GM10847 (cell line): ENCODE results near the gene USP32.

Experiments
- POLR2A ChIP-seq: IDR thresholded peaks from 2 replicates; pipeline ENCODE4 v1.6.1; 2011; ENCODE audit not compliant: insufficient read length; ENCODE audit errors: extremely low read depth

The USP32 gene

DNA sequence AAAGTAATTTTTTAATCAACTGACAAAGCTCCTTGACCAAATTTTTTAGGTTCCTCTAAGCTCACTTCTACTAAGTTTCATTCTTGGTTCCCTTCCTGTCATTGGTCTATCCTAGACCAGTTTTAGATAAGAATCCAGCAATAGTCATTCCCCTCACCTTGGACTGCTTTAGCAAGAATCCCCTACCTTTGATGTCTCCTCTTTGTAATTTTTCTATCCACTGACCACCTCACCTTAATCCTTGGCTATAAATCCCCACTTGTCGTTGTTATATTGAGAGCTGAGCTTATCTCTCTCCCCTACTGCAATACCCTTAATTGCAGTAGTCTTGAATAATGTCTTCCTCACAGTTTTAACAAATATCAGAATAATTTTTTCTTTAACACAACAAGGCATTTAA is 107.2 kb downstream of the USP32 start:
- no peak for TF ChIP-seq POLR2A

DNA sequence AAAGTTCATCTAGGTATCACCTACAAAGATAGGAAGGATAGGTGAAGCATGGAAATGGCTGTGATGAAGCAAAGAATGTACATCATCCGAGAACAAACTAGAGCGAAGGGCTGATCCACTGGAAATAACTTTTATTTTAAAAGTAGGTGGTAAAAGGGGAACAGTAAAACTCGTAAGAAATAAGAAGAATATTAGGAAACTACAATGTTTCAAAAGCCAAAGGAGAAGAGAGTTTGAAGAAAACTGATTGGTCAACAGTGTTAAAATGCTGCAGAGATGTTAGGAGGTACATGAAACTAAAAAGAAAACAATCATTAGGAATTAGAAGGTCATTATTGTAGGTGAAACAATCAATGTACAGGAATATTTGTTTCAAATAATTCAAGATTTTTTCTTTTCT is 108.1 kb downstream of the USP32 start:
- no peak for TF ChIP-seq POLR2A

DNA sequence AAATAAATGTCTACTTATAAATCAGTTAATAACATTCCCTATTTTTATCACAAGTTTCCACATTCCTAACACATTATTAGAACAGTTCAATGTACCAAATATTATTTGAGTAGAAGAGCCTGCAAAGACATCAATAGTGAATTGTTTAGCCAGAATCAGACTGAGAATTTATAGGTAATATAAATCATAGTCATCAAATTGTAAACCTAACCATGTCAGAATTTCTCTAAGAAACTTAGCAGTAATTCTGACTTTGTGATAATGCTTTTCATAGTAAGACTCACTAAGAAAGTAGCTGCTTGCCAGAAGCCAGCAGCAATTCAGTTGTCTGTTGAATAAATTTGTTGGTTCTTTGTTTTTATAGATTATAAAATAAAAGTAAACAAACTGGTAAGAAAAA is 111.3 kb downstream of the USP32 start:
- TF ChIP-seq POLR2A = no peak

DNA sequence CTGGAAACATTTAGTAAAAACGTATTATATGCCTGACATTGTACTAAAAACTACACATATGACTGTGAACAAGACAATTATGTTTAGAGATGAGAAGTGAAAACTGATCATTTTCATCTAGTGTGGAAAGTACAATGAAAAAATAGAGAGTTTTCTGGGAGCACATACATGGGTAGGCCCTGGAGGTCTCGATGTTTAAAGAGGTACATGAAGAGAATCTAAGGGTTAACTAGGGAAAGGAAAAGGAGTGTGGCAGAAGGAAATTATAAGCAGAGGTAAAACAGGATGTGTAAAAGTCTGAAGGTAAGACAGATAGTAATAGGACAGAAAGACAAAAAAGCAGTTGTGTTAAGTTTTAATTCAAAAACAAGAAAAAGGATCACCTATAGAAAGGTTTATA is 113.7 kb downstream of the USP32 start:
- no peak for TF ChIP-seq POLR2A

DNA sequence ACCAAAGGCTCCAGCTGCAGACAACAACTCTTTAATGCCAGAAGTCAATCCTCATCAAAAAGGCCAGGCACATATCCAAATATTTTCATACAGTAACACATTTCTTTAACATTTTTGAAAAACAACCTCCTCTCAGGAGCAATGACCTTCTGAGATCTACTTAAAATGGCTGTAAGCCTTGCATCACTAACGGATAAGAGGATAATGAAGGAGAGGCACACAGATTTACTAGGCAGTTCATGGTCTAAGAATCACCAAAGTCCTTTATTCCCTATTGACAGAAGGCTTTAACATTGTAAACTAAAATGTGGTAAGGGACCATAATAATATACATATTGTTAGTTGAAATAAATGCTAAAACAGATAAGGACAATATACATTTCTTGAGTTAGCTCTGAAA is 114.7 kb downstream of the USP32 start:
- no peak for TF ChIP-seq POLR2A

DNA sequence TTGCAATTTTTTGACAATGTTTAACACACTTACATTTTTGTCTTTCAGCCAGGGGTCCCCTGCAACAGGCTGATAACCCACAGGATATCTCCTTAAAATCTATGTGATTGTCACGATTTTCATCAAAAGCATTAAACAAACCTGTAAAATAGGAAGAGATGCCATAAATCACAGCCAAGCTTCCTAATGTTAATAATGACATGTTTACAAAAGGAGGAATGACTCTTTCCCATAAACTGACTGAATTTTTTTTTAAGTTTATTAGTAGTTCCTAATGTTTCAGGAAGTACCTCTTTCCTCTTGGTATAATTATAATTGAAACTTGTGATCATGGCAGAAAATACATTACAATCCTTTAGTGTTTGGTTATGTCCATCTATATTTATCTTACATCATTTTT is 122.5 kb downstream of the USP32 start:
- no peak for TF ChIP-seq POLR2A

DNA sequence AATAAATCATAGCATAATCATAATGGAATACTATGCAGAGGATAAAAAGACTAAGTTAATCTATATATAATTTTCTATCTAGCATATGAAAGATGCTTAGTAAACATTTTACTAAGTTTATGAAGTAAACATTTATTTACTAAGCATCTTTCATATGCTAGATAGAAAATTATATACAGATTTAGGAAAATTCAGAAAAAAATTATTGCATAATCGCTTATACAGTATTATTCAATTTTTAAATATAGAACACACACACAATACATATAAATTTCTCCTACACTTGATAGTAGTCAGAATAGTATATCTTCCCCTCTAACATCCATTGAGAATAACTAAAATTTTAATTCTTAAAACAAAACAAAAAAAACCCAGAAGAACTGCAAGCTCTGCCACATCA is 131.4 kb downstream of the USP32 start:
- no peak for TF ChIP-seq POLR2A

DNA sequence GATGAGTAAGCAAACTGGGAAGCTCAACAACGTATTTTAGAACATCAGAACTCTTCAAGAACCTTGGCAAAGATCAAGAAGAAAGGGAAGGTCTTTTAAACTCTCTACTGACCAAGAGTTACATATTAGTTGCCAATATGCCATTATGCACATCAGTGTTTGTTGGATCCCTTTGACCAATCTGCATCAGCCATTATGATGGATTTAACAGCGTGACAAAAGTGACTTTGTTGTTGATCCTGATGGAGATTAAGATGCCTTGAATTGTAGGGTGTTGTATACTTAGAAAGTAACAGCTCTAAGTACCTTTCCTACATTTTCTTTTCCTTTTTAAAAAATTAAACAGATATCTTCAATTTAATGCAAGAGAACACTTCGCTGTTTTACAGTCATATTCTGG is 133.6 kb downstream of the USP32 start:
- TF ChIP-seq POLR2A = no peak

DNA sequence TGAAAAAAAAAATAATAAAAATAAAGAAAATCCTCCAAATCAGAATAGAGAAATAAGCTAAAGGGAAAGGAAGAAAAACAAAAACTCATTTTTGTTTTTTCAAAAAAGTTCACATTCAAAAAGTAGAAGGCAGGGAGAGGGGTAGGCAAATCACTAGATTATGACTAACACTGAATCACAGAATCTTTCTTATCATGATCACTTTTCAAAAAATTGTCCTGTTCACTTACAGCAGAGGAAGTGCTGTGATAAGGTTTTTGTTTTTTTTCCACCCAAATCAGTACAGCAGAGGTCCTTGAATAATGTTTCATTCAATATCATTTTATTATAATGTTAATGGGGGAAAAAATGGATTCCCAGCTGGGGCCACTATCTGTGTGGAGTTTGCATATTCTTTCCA is 135.8 kb downstream of the USP32 start:
- no peak for TF ChIP-seq POLR2A

DNA sequence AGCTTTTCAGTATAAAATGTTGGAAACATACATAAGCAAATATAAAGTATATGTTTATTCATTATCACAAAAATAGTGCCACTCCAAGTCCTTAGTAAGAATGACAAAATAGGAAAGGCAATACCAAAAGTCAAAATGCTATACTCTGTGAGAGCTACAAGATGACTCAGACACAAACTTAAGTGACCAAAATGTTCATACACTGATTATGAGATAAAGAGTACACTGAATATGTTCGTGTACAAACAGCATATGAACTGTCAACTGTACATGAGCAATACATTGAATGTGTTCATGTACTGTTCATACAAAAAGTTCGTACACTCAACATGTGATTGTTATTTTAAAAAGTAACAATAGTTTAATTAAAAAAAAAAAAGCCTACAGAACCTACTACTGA is 138.9 kb downstream of the USP32 start:
- TF ChIP-seq POLR2A = no peak

DNA sequence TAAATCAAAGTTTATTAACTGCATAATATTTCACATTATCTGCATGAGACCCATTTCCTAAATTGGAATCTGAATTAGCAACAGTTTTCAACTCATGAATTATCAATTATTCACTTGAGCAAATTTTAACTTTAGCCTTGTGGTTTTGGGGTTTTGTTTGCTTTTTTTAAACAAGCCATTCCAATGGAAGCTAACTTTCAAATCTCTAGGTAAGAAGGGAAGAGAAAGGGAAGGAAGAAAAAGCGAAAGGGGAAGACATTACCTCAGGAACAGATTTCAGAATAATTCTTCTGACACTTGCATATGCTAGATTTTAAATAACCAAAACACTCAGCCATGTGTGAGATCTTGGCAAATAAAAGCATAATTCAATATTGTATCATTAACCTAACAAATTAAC is 139.5 kb downstream of the USP32 start:
- no peak for TF ChIP-seq POLR2A

DNA sequence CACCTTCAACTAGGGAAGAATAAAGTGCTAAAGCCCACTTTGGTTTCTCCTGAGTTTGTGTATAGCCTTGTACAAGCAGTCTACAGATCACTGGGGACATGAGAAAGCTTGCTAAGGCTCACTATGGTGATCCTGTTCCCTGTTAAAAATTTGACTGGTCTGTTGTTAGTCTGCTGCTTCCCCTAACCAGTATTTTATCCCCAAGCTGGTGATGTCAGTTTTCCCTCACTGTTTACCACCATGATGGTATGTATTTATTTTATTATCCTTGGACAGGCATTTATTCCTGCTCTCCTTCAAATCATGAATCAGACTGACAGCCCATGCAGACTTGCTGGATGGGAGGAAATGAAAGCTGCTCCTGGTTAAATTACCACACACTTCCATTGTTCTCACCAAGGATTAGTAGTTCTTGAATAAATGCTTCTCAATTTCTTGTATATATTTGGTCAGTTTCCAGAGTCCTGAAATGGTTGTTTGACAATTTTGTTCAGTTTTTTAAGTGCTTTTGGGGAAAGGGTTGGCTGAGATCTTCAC is 142.6 kb downstream of the USP32 start:
- no peak for TF ChIP-seq POLR2A

DNA sequence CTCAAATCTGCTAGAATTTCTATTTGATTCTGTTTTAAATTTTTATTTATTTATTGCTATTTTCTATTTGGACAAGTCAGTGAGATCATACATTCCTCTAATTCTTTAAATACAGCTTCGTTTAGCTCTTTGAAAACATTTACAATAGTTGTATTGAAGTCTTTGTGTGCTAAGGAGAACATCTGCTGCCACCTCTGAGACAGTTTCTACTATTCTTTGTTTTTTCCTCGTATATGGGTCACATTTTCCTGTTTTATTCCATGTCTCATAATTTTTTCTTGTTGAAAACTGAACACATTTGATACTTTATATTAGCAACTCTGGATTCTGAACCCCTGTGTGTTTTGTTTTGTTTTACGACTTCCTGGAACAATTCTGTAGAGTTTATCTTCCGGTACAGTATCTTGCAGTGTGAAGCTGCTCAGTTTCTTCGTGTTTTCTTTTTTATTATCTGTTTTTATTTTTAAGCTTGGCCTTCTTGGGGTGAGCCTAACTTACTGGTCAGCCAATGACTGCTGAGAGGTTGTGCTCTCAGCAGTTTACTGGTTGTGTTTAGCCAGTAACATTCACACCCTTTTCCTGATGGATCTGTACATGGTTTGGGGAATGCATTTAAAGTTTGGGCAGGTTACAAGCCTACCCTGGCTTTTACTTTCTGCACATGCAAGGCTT is 143.2 kb downstream of the USP32 start:
- TF ChIP-seq POLR2A = no peak

DNA sequence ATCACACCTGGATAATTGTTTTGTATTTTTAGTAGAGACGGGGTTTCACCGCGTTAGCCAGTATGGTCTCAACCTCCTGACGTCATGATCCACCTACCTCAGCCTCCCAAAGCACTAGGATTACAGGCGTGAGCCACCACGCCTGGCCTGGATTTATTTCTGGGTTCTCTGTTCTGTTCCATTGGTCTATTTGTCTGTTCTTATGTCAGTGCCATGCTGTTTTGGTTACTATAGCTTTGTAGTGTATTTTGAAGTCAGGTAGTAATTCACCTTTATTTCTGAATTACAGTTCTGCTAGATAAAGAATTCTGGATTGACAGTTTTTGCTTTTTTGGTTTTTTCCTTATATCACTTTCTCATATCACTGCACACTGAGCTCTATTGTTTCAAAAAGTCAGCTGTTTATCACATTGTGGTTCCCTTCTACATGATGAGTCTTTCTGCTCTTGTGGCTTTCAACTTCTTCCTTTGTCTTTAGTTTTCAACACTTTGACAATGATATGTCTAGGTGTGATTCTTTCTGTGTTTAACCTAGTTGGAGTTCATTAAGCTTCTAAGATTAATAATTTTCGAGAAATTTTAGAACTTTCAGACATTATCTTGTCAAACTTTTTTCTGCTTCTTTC is 144.0 kb downstream of the USP32 start:
- no peak for TF ChIP-seq POLR2A

DNA sequence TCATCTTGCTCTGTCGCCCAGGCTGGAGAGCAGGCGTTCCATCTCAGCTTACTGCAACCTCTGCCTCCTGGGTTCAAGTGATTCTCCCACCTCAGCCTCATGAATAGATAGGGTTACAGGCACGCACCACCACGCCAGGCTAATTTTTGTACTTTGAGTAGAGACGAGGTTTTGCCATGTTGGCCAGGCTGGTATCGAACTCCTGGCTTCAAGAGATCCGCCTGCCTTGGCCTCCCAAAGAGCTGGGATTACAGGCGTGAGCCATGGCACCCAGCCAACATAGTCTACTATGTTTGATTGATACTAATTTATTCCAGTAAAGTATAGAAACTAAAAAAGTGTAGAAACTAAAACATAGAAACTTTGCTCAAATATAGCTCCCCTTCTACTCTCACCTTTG is 147.3 kb downstream of the USP32 start:
- no peak for TF ChIP-seq POLR2A

DNA sequence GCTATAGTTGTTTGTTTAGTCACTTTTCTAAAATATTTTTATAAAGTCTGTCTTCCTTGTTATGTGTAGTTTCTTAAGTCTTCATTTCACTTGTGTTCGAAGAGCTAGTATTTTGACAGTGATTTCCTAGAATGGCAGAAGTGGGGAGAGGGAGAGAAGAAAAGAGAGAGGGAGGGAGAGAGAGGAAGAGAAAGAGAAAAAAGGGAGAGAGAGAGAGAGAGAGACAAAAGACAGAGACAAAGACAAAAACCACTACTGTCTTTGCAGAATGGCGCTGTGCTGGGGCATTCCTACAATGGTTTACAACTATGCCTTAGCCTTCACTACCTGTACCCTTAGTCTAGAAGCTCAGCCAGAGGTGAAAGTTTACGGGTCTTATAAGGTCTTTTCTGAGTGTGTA is 151.6 kb downstream of the USP32 start:
- TF ChIP-seq POLR2A = no peak

DNA sequence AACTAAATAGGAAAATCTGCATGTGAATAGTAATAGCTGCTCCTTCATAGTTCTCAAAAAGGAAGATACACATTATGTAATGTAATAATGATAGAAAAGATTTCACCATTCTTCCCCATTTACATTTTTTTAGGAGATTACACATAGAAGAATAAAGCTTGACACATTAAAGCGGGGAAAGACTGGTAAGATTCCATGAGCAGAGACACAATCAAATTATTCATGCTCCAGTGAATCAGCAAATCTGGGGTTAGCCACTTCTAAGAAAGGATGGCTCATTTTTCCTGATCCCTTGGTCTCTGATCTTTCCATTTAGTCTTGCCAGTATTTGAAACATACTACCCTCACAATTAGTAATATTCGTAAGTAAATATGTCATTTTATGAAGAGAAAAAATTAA is 160.2 kb downstream of the USP32 start:
- TF ChIP-seq POLR2A = no peak
